Activated T-helper 9 cell treated with anti-CD3 and anti-CD28 coated beads, Interleukin-2, amount 50 U/mL, for 16 hours (primary cell): ENCODE measurements around the gene GOLGA8O.
"Not testable (repeated sequence)": the region's sequence is repeated elsewhere in the genome, so short reads cannot be mapped to it uniquely, and the experiment has no call there.

ENCODE experiments used
- DNase-seq: peaks from one replicate; pipeline ENCODE4 v3.0.0-alpha.2; 2020; ENCODE audit warnings: low read depth

The GOLGA8O gene

GRCh38 chr15:32455534-32455933, at the start of gene GOLGA8O:
Gene GOLGA8O (minus strand): TSS chr15:32455634. CDS start chr15:32455536, 98 bp downstream.
- DNase-seq = not testable (repeated sequence)

GRCh38 chr15:32504152-32504811, 48.8 kb upstream of the GOLGA8O start:
- not testable (repeated sequence) for DNase-seq

- not testable (repeated sequence) for DNase-seq
Measured at GRCh38 chr15:32502946-32503345, 47.5 kb upstream of the GOLGA8O start.

- not testable (repeated sequence) for DNase-seq
Measured at GRCh38 chr15:32492768-32493167, 37.3 kb upstream of the GOLGA8O start.

GRCh38 chr15:32486474-32486873, 31.0 kb upstream of the GOLGA8O start:
- DNase-seq = not testable (repeated sequence)

- DNase-seq = not testable (repeated sequence)
Measured at GRCh38 chr15:32483377-32483776, 27.9 kb upstream of the GOLGA8O start.

- not testable (repeated sequence) for DNase-seq
Measured at GRCh38 chr15:32481683-32482082, 26.2 kb upstream of the GOLGA8O start.

- not testable (repeated sequence) for DNase-seq
Measured at GRCh38 chr15:32468076-32468475, 12.6 kb upstream of the GOLGA8O start.

- not testable (repeated sequence) for DNase-seq
Measured at GRCh38 chr15:32440445-32440977, 14.9 kb downstream of the GOLGA8O start.

- DNase-seq = not testable (repeated sequence)
Measured at GRCh38 chr15:32434102-32434963, 21.1 kb downstream of the GOLGA8O start.

GRCh38 chr15:32427635-32428034, 27.8 kb downstream of the GOLGA8O start:
- not testable (repeated sequence) for DNase-seq

- not testable (repeated sequence) for DNase-seq
Measured at GRCh38 chr15:32426511-32426910, 28.9 kb downstream of the GOLGA8O start.

GRCh38 chr15:32407903-32408302, 47.5 kb downstream of the GOLGA8O start:
- DNase-seq = not testable (repeated sequence)

- not testable (repeated sequence) for DNase-seq
Measured at GRCh38 chr15:32403192-32403591, 52.2 kb downstream of the GOLGA8O start, which contains the start of gene GOLGA8K. Gene GOLGA8K (minus strand): TSS chr15:32403292. CDS start chr15:32403194, 98 bp downstream.

GRCh38 chr15:32396522-32396921, 58.9 kb downstream of the GOLGA8O start:
- DNase-seq = not testable (repeated sequence)
